Chondrocyte (in vitro differentiated cells): ENCODE measurements around the gene MOG. TPM values are rescaled to one million over a fixed set of nuclear protein-coding genes. Genes with fewer than 3 reads are reported as not detected.

Experiments used
- DNase-seq: peaks from one replicate; pipeline ENCODE4 v3.0.0; 2021; ENCODE audit warnings: mixed read lengths, low spot score
- H3K27ac Mint-ChIP-seq: one replicate; pipeline ENCODE4 v1.8.0; 2021; ENCODE audit warnings: mild to moderate bottlenecking, moderate library complexity, mixed read lengths; ENCODE audit not compliant: unreplicated experiment
- H3K27me3 Mint-ChIP-seq: 2 replicates; pipeline ENCODE4 v1.8.0; 2021; ENCODE audit warnings: low read depth, mixed read lengths
- H3K36me3 Mint-ChIP-seq: 2 replicates; pipeline ENCODE4 v1.8.0; 2021; ENCODE audit warnings: low read depth, mixed read lengths
- H3K4me1 Mint-ChIP-seq: 2 replicates; pipeline ENCODE4 v1.8.0; 2021; ENCODE audit warnings: low read depth, mild to moderate bottlenecking, mixed read lengths
- H3K4me3 Mint-ChIP-seq: one replicate; pipeline ENCODE4 v1.8.0; 2021; ENCODE audit warnings: mild to moderate bottlenecking, moderate library complexity, mixed read lengths; ENCODE audit not compliant: unreplicated experiment
- H3K9me3 Mint-ChIP-seq: 2 replicates; pipeline ENCODE4 v1.8.0; 2021; ENCODE audit warnings: low read depth, mixed read lengths
- total RNA-seq: library from RNA; stranded (reverse); gene quantifications from 3 replicates; pipeline ENCODE4 v1.2.1, GENCODE V29; 2021
- TF ChIP-seq, protein P1 (sequence below): fragments of 200-600 bp; sonication (generic); IDR thresholded peaks from 2 replicates; pipeline ENCODE4 v1.5.0; 2021; ENCODE audit warnings: antibody characterized with exemption, mild to moderate bottlenecking, moderate library complexity

MOG gene
- total RNA-seq, 1 donor from 2014 or later = 0.82 TPM

DNA sequence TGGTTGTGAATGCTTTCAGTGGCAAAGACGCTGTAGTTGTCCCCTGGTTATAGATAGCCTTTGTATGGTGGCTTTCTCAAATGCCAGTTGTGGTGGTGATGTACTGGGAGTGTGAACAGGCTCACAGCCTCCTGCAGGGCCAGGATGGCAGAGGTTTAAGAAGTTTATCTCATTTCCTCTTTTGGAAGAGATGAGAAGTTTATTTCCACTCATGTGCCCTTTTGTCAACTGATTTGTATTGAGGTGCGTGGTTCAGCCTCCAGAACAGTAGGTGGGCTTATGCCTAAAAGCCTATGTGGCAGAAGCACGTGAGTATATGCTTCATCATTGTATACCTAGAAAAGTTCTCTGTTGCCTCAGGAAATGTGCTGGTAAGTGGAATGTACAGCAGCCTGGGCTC lies 37.7 kb downstream of the MOG start:
- H3K4me3 Mint-ChIP-seq = no peak overlapping the region

DNA sequence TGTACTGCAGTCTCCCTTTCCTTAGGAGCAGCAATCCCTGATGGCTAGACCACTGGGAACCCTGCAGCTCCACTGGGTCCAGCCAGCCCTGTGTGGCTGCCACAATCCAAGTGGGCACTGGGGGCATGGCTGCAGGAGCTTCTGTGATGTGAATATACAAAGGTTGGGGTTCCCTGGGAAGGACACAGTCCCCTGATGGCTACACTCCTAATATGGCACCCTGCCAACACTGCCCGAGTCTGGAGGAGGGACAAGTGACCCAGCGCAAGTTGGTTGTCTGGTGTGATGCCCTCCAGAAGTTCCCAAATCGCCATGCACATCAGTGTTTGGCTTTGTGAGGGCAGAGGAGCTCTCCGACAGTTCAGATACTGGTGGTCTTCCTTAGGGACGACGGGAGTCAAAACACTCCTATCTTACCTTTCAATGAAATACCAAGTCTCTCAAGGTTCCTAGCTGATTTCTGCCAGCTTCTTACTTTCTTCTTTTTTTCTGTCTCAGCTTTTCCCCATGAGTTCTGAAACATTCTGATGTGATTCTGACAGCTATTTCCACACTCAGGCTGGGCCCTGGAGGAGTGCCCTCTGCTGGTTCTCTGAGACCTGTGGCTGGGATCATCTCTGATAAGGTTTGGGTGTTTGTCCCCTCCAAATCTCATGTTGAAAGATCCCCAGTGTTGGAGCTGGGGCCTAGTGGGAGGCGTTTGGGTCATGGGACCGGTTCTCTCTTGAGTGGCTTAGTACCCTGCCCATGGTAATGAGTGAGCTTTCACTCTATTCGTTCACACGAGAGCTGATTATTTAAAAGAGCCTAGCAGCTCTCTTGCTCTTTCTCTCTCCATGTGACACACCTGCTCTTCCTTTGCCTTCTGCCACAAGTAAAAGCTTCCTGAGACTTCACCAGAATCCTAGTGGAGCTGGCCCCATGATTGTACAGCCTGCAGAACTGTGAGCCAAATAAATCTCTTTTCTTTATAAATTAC lies 39.5 kb downstream of the MOG start:
- peaks cover 18% of the 10 kb centered on the region for H3K27me3 Mint-ChIP-seq
- no peak overlapping the region for H3K4me3 Mint-ChIP-seq
- H3K36me3 Mint-ChIP-seq = peaks cover 2% of the 10 kb centered on the region
- no peak overlapping the region for H3K27ac Mint-ChIP-seq
- no peaks in the 10 kb centered on the region for H3K4me1 Mint-ChIP-seq
- H3K9me3 Mint-ChIP-seq = peaks cover 8% of the 10 kb centered on the region
- no peak for DNase-seq
- TF ChIP-seq, protein P1, sequence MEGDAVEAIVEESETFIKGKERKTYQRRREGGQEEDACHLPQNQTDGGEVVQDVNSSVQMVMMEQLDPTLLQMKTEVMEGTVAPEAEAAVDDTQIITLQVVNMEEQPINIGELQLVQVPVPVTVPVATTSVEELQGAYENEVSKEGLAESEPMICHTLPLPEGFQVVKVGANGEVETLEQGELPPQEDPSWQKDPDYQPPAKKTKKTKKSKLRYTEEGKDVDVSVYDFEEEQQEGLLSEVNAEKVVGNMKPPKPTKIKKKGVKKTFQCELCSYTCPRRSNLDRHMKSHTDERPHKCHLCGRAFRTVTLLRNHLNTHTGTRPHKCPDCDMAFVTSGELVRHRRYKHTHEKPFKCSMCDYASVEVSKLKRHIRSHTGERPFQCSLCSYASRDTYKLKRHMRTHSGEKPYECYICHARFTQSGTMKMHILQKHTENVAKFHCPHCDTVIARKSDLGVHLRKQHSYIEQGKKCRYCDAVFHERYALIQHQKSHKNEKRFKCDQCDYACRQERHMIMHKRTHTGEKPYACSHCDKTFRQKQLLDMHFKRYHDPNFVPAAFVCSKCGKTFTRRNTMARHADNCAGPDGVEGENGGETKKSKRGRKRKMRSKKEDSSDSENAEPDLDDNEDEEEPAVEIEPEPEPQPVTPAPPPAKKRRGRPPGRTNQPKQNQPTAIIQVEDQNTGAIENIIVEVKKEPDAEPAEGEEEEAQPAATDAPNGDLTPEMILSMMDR = peak; percentile 80

More for the DNA sequence above, 37.7 kb downstream of the MOG start:
- H3K4me1 Mint-ChIP-seq = peaks cover 2% of the 10 kb centered on the region
- TF ChIP-seq, protein P1 = no peak
- peaks cover 8% of the 10 kb centered on the region for H3K9me3 Mint-ChIP-seq
- no peak for DNase-seq
- peaks cover 2% of the 10 kb centered on the region for H3K36me3 Mint-ChIP-seq
- peaks cover 5% of the 10 kb centered on the region for H3K27me3 Mint-ChIP-seq
- H3K27ac Mint-ChIP-seq = no peak overlapping the region

DNA sequence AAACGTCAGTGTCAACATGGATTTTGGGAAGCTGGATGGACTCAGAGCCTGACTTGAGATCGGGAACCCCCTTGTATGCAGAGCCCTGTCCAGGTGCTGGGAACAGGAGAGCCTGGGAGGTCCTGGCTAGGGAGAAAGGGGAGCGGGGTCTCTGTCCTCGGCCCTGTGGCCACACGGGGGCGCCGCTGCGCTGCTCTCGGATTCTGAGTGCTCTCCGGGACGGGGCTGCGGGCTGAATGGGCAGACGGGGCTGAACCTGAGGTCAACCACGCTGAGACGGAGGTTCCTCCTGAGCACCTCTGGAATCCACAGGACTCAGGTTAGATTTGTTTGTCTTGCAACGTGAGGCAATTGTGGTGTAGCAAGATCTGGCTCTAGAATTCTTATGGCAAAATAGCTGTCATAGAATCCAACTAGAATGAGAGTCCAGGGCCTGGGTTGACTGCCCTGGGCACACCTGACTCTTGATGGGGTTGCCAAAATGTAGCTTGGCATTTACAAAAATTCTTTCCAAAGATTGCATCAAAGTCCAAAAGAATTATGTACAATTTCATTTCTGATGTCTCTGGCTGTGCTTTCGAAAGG lies 45.7 kb downstream of the MOG start:
- Mint-ChIP-seq H3K4me1 (no peaks in the 10 kb centered on the region), H3K4me3 (no peak overlapping the region), H3K27me3 (peaks cover 55% of the 10 kb centered on the region), H3K36me3 (no peaks in the 10 kb centered on the region), H3K27ac (no peak overlapping the region), H3K9me3 (no peaks in the 10 kb centered on the region)
- DNase-seq = no peak
- TF ChIP-seq, protein P1 = peak; percentile 82

DNA sequence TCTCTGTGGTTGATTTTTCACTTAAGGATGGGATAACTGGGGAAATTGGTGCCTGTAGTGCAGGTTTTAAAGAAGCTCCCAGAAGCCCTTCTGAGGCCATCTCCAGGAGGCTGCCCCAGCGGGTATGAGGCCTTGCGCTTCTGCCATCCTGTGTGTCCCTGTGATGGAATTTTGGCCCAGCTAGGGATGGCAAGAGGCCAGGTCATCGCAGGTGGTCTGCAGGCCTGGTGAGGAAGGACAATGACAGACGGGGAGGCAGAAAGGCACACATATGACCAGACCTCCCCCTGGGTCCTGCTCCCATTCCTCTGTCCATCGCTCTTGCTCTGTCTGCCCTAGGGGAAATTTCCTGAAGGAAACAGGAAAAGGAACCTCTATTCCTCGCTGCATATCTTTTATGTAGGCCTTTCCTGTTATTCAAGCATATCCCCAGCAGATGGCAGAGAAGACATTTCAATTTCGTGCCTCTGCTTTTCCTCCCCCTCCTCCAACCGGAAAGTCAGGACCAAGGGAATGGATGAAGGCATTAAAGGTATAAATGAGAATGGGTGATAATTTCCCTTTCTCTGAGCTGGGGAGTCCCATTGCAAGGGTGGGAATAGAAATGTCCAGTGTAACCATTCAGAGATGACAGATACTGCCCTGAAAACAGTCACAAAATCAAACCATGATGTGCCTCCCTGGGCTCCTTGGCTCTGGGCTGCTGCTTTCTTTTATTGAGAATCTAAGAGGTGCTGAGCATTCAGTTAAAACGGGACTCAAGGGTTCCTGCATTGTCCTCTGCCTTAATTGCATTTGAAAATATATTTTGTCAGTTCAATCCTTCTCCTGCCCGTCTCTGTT lies 48.7 kb downstream of the MOG start:
- Mint-ChIP-seq H3K9me3 (no peaks in the 10 kb centered on the region), H3K4me3 (no peak overlapping the region), H3K27ac (peak overlapping the region; percentile 29), H3K4me1 (no peaks in the 10 kb centered on the region), H3K27me3 (peaks cover 62% of the 10 kb centered on the region), H3K36me3 (no peaks in the 10 kb centered on the region)
- no peak for DNase-seq
- TF ChIP-seq, protein P1 = peak; percentile 87
